ENCODE data around the gene TBC1D22A.
"Not testable (repeated sequence)": the region's sequence is repeated elsewhere in the genome, so short reads cannot be mapped to it uniquely, and the experiment has no call there.

DNA sequence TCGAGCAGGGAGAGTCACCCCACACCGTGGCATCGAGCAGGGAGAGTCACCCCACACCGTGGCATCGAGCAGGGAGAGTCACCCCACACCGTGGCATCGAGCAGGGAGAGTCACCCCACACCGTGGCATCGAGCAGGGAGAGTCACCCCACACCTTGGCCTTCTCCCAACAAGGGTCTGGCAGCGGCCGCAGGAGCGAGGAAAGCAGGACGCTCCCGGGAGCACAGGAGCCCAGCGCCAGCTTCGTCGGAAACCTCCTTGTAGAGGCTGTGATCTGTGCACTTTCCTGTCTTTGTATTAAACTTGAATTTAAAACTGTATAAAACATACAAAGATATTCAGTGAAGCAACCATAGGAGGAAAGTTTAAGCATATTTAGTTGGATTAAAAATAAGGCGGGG is 355.0 kb downstream of the TBC1D22A start:
- TF ChIP-seq, protein P1, sequence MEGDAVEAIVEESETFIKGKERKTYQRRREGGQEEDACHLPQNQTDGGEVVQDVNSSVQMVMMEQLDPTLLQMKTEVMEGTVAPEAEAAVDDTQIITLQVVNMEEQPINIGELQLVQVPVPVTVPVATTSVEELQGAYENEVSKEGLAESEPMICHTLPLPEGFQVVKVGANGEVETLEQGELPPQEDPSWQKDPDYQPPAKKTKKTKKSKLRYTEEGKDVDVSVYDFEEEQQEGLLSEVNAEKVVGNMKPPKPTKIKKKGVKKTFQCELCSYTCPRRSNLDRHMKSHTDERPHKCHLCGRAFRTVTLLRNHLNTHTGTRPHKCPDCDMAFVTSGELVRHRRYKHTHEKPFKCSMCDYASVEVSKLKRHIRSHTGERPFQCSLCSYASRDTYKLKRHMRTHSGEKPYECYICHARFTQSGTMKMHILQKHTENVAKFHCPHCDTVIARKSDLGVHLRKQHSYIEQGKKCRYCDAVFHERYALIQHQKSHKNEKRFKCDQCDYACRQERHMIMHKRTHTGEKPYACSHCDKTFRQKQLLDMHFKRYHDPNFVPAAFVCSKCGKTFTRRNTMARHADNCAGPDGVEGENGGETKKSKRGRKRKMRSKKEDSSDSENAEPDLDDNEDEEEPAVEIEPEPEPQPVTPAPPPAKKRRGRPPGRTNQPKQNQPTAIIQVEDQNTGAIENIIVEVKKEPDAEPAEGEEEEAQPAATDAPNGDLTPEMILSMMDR (IDR thresholded peaks at IDR 0.05 in 4 of 5, conservative IDR thresholded peaks at IDR 0.05 in 1 of 5): not testable (repeated sequence)
- not testable (repeated sequence) for TF ChIP-seq POLR2A (IDR thresholded peaks at IDR 0.05)

Data from gastrocnemius medialis (tissue), 4 donors.